HUES6 (cell line): ENCODE data around the gene TMEM30A.
A peak's percentile ranks its signal among the peaks of the same experiment; 100 is the strongest.

Experiments
- H3K27ac ChIP-seq: 2 replicates; pipeline ENCODE4 v1.7.0; 2013; ENCODE audit warnings: low read depth, mild to moderate bottlenecking, low read length, inconsistent platforms
- H3K27me3 ChIP-seq: 2 replicates; pipeline ENCODE4 v1.6.1; 2013; ENCODE audit warnings: low read length; ENCODE audit not compliant: control insufficient read depth, insufficient read depth
- H3K36me3 ChIP-seq: 2 replicates; pipeline ENCODE4 v1.6.1; 2013; ENCODE audit warnings: low read length; ENCODE audit not compliant: control insufficient read depth, insufficient read depth
- H3K4me1 ChIP-seq: 2 replicates; pipeline ENCODE4 v1.6.1; 2013; ENCODE audit warnings: low read length; ENCODE audit not compliant: control insufficient read depth, insufficient read depth
- H3K4me3 ChIP-seq: 2 replicates; pipeline ENCODE4 v1.5.1; 2013; ENCODE audit warnings: low read depth, low read length
- H3K9ac ChIP-seq: one replicate; pipeline ENCODE4 v1.6.1; 2013; ENCODE audit warnings: mild to moderate bottlenecking, low read length
- H3K9me3 ChIP-seq: 2 replicates; pipeline ENCODE4 v1.6.1; 2013; ENCODE audit warnings: low read depth, low read length; ENCODE audit not compliant: control insufficient read depth, insufficient read depth

The TMEM30A gene

GRCh38 chr6:75204959-75205775 is 79.4 kb downstream of the TMEM30A start:
- Histone ChIP-seq H3K9ac (peak overlapping the region; percentile 39), H3K9me3 (no peaks in the 10 kb centered on the region), H3K27me3 (peaks cover 95% of the 10 kb centered on the region), H3K4me1 (peaks cover 28% of the 10 kb centered on the region), H3K36me3 (no peaks in the 10 kb centered on the region), H3K27ac (no peak overlapping the region), H3K4me3 (peak overlapping the region; percentile 71)

GRCh38 chr6:75204217-75204958 is 80.2 kb downstream of the TMEM30A start:
- peak overlapping the region; percentile 71 for H3K4me3 ChIP-seq

DNA sequence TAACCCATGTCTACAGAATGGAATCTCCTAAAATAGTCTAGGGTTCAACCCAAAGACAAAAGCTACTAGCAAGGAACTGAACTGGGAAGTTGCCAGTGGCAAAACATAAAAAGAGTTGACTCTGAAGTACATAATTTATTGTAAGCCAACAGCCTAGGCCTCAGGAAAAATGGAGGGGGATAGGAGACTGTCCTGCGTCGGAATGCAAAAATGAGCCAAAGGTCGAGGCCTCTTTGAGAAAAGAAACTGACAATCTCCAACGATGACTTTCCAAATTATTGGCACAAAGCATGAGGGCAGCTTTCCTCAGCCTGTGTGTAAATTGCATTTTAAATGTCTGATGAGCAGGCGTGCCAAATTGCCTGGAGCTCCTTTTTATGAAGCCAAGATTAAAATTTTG is 80.9 kb downstream of the TMEM30A start:
- Histone ChIP-seq H3K4me1 (peaks cover 27% of the 10 kb centered on the region), H3K27me3 (peaks cover 89% of the 10 kb centered on the region), H3K9ac (no peak overlapping the region), H3K36me3 (no peaks in the 10 kb centered on the region), H3K4me3 (no peak overlapping the region), H3K27ac (no peak overlapping the region), H3K9me3 (no peaks in the 10 kb centered on the region)

More at GRCh38 chr6:75204217-75204958, 80.2 kb downstream of the TMEM30A start:
- Histone ChIP-seq H3K27me3 (peaks cover 92% of the 10 kb centered on the region), H3K4me1 (peaks cover 28% of the 10 kb centered on the region), H3K27ac (no peak overlapping the region), H3K36me3 (no peaks in the 10 kb centered on the region), H3K9ac (peak overlapping the region; percentile 39), H3K9me3 (no peaks in the 10 kb centered on the region)
